Fibroblast of lung (primary cell): ENCODE results near the gene IMMP1L.

ENCODE experiments used
- EZH2 ChIP-seq: IDR thresholded peaks from 2 replicates; pipeline ENCODE4 v1.5.1; 2012; ENCODE audit warnings: low read length, control low read depth, mild to moderate bottlenecking; ENCODE audit errors: missing control alignments
- TF ChIP-seq, protein P1 (sequence below), 2 donors: IDR thresholded peaks in 1 of 2; conservative IDR thresholded peaks in 1 of 2; 1 replicate in 1 of 2; 2 replicates in 1 of 2; pipeline ENCODE4 v1.5.1; 2011 to 2012; ENCODE audit warnings: low read length in 2 of 2, control low read depth in 1 of 2, inconsistent platforms in 1 of 2, low read depth in 1 of 2, mild to moderate bottlenecking in 1 of 2

DNA sequence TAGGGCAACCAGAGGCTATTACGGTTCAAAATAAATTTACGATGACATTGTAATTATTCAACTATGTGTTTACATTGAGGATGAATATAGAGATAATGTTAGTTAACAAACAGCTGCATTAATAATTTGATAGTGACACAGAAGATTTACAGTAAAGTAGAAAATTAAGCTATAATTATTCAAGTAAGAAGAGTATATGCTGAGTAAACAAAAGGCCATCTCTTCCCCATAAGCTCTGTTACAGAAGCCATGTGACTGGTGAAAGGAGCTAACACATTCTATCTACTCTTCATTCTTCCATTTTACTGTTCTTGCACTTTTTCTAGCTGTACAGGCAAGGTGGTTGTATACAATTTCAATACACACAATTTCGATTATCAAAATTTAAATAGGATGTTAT, 54.2 kb downstream of the IMMP1L start:
- no peak for TF ChIP-seq EZH2
- TF ChIP-seq, protein P1, sequence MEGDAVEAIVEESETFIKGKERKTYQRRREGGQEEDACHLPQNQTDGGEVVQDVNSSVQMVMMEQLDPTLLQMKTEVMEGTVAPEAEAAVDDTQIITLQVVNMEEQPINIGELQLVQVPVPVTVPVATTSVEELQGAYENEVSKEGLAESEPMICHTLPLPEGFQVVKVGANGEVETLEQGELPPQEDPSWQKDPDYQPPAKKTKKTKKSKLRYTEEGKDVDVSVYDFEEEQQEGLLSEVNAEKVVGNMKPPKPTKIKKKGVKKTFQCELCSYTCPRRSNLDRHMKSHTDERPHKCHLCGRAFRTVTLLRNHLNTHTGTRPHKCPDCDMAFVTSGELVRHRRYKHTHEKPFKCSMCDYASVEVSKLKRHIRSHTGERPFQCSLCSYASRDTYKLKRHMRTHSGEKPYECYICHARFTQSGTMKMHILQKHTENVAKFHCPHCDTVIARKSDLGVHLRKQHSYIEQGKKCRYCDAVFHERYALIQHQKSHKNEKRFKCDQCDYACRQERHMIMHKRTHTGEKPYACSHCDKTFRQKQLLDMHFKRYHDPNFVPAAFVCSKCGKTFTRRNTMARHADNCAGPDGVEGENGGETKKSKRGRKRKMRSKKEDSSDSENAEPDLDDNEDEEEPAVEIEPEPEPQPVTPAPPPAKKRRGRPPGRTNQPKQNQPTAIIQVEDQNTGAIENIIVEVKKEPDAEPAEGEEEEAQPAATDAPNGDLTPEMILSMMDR (conservative IDR thresholded peaks at IDR 0.05 in 1 of 2, IDR thresholded peaks at IDR 0.05 in 1 of 2; ENCODE audit: low read depth in 1 of 2, low read length in 2 of 2), result no peak
